OCI-LY1 (cell line): ENCODE data around the gene LNPEP.

Experiments used
- H2AFZ ChIP-seq: fragments of 200-600 bp; sonication (generic), shearing (Covaris generic); 2 replicates; pipeline ENCODE4 v1.6.0; 2014; ENCODE audit warnings: antibody characterized with exemption, mild to moderate bottlenecking, low read length
- H3F3A ChIP-seq: fragments of 200-600 bp; sonication (generic), shearing (Covaris generic); 2 replicates; pipeline ENCODE4 v1.6.0; 2014; ENCODE audit warnings: mild to moderate bottlenecking, antibody characterized with exemption, low read length, moderate library complexity; ENCODE audit not compliant: insufficient read depth
- H3K27ac ChIP-seq: fragments of 200-600 bp; sonication (generic); 2 replicates; pipeline ENCODE4 v1.5.1; 2014; ENCODE audit warnings: low read length, mixed run types, mild to moderate bottlenecking, low read depth; ENCODE audit not compliant: poor library complexity, severe bottlenecking
- H3K27me3 ChIP-seq: fragments of 200-600 bp; sonication (generic); 2 replicates; pipeline ENCODE4 v1.6.0; 2014; ENCODE audit warnings: antibody characterized with exemption, mild to moderate bottlenecking, low read length, moderate library complexity; ENCODE audit not compliant: insufficient read depth
- H3K36me3 ChIP-seq: fragments of 200-600 bp; sonication (generic); 2 replicates; pipeline ENCODE4 v1.6.1; 2014; ENCODE audit warnings: mild to moderate bottlenecking, antibody characterized with exemption, low read length, moderate library complexity, mixed read lengths; ENCODE audit not compliant: insufficient read depth
- H3K4me1 ChIP-seq: fragments of 200-600 bp; sonication (generic); 2 replicates; pipeline ENCODE4 v1.5.1; 2014; ENCODE audit warnings: mild to moderate bottlenecking, low read length, moderate library complexity; ENCODE audit not compliant: insufficient read depth, severe bottlenecking
- H3K4me2 ChIP-seq: fragments of 200-600 bp; sonication (generic), shearing (Covaris generic); 2 replicates; pipeline ENCODE4 v1.6.1; 2014; ENCODE audit warnings: low read length
- H3K4me3 ChIP-seq: fragments of 200-600 bp; sonication (generic); 2 replicates; pipeline ENCODE4 v1.5.1; 2014; ENCODE audit warnings: low read length, low read depth, mild to moderate bottlenecking, mixed read lengths; ENCODE audit not compliant: poor library complexity, severe bottlenecking
- H3K79me2 ChIP-seq: fragments of 200-600 bp; shearing (Covaris generic); 2 replicates; pipeline ENCODE4 v1.6.1; 2016; ENCODE audit warnings: mixed run types, low read length, mixed read lengths; ENCODE audit not compliant: insufficient read depth
- H3K9ac ChIP-seq: fragments of 200-600 bp; sonication (generic), shearing (Covaris generic); 2 replicates; pipeline ENCODE4 v1.6.1; 2014; ENCODE audit warnings: mild to moderate bottlenecking, low read length, mixed read lengths
- H3K9me2 ChIP-seq: fragments of 200-600 bp; sonication (generic), shearing (Covaris generic); 2 replicates; pipeline ENCODE4 v1.6.1; 2014; ENCODE audit warnings: low read depth, mild to moderate bottlenecking, low read length, mixed read lengths
- H3K9me3 ChIP-seq: fragments of 200-600 bp; shearing (Covaris generic); 2 replicates; pipeline ENCODE4 v1.6.1; 2014; ENCODE audit warnings: low read length, mixed read lengths
- H4K20me1 ChIP-seq: fragments of 200-600 bp; sonication (generic), shearing (Covaris generic); 2 replicates; pipeline ENCODE4 v1.6.0; 2016; ENCODE audit warnings: mild to moderate bottlenecking, low read length; ENCODE audit not compliant: insufficient read depth
- CTCF ChIP-seq: fragments of 200-600 bp; sonication (generic), shearing (Covaris generic); IDR thresholded peaks from 2 replicates; pipeline ENCODE4 v1.5.1; 2017; ENCODE audit warnings: mild to moderate bottlenecking, antibody characterized with exemption, low read length, moderate library complexity, mixed read lengths
- EZH2 ChIP-seq: fragments of 200-600 bp; sonication (generic), shearing (Covaris generic); IDR thresholded peaks from 2 replicates; pipeline ENCODE4 v1.8.0; 2017; ENCODE audit warnings: borderline replicate concordance, mixed run types, mild to moderate bottlenecking, antibody characterized with exemption, low read length, moderate library complexity, mixed read lengths

Gene LNPEP

GRCh38 chr5:97019435-97020117 is 83.7 kb downstream of the LNPEP start:
- TF ChIP-seq EZH2 = no peak
- no peak for TF ChIP-seq CTCF
- H3K79me2 ChIP-seq = no peaks in the 10 kb centered on the region
- no peaks in the 10 kb centered on the region for H3F3A ChIP-seq
- no peak overlapping the region for H3K27ac ChIP-seq
- no peaks in the 10 kb centered on the region for H3K27me3 ChIP-seq
- H3K4me3 ChIP-seq = no peak overlapping the region
- H2AFZ ChIP-seq = no peak overlapping the region
- H3K4me2 ChIP-seq = no peak overlapping the region
- no peak overlapping the region for H3K9ac ChIP-seq
- no peaks in the 10 kb centered on the region for H3K9me2 ChIP-seq
- H4K20me1 ChIP-seq = no peaks in the 10 kb centered on the region
- no peaks in the 10 kb centered on the region for H3K4me1 ChIP-seq
- H3K9me3 ChIP-seq = no peaks in the 10 kb centered on the region
- peaks cover 95% of the 10 kb centered on the region for H3K36me3 ChIP-seq

- peaks cover 95% of the 10 kb centered on the region for H3K36me3 ChIP-seq
- H3K27ac ChIP-seq = no peak overlapping the region
- H3K4me1 ChIP-seq = no peaks in the 10 kb centered on the region
- no peak overlapping the region for H3K4me2 ChIP-seq
- no peaks in the 10 kb centered on the region for H3K79me2 ChIP-seq
- no peak for TF ChIP-seq CTCF
- TF ChIP-seq EZH2 = no peak
- H2AFZ ChIP-seq = no peak overlapping the region
- no peaks in the 10 kb centered on the region for H3K27me3 ChIP-seq
- no peaks in the 10 kb centered on the region for H3K9me2 ChIP-seq
- H3K9ac ChIP-seq = no peak overlapping the region
- H3F3A ChIP-seq = no peaks in the 10 kb centered on the region
- H3K9me3 ChIP-seq = no peaks in the 10 kb centered on the region
- H3K4me3 ChIP-seq = no peak overlapping the region
- no peaks in the 10 kb centered on the region for H4K20me1 ChIP-seq
These were observed 85.5 kb downstream of the LNPEP start for GRCh38 chr5:97021416-97021815.

- no peaks in the 10 kb centered on the region for H3K79me2 ChIP-seq
- TF ChIP-seq CTCF (no peak), EZH2 (no peak)
- H3K27me3 ChIP-seq = no peaks in the 10 kb centered on the region
- no peak overlapping the region for H3K4me3 ChIP-seq
- peaks cover 95% of the 10 kb centered on the region for H3K36me3 ChIP-seq
- H4K20me1 ChIP-seq = no peaks in the 10 kb centered on the region
- H3F3A ChIP-seq = no peaks in the 10 kb centered on the region
- no peak overlapping the region for H3K27ac ChIP-seq
- H3K4me2 ChIP-seq = no peak overlapping the region
- no peaks in the 10 kb centered on the region for H3K9me3 ChIP-seq
- H3K4me1 ChIP-seq = no peaks in the 10 kb centered on the region
- H2AFZ ChIP-seq = no peak overlapping the region
- H3K9ac ChIP-seq = no peak overlapping the region
- H3K9me2 ChIP-seq = no peaks in the 10 kb centered on the region
These were observed 87.0 kb downstream of the LNPEP start for GRCh38 chr5:97022898-97023297.
